HCT116 (cell line): Measurements from ENCODE around the gene SLC12A3.

Experiments used
- CBX3 ChIP-seq: IDR thresholded peaks from 2 replicates; pipeline ENCODE4 v1.6.1; 2012; ENCODE audit warnings: low read depth
- CEBPB ChIP-seq: IDR thresholded peaks from 2 replicates; pipeline ENCODE4 v1.6.1; 2012; ENCODE audit warnings: low read depth
- EZH2 ChIP-seq: fragments of 200-600 bp; sonication (generic); IDR thresholded peaks from 2 replicates; pipeline ENCODE4 v1.6.1; 2017; ENCODE audit warnings: antibody characterized with exemption, mixed run types
- POLR2A ChIP-seq: IDR thresholded peaks from 2 replicates; pipeline ENCODE4 v1.7.0; 2011; ENCODE audit warnings: borderline replicate concordance; ENCODE audit not compliant: insufficient read depth, insufficient read length; ENCODE audit errors: extremely low read depth
- RAD21 ChIP-seq: IDR thresholded peaks from 2 replicates; pipeline ENCODE4 v1.6.1; 2012; ENCODE audit warnings: low read depth, mild to moderate bottlenecking
- YY1 ChIP-seq: IDR thresholded peaks from 2 replicates; pipeline ENCODE4 v1.6.1; 2011; ENCODE audit warnings: low read length, low read depth, moderate library complexity, mild to moderate bottlenecking; ENCODE audit not compliant: insufficient replicate concordance; ENCODE audit errors: extremely low read depth
- TF ChIP-seq, protein P1 (sequence below), 3 experiments: fragments of 200-600 bp in 1 of 3; sonication (generic) in 1 of 3; IDR thresholded peaks in 2 of 3; conservative IDR thresholded peaks in 1 of 3; 2 replicates each; pipeline ENCODE4 v1.5.1; 2012 to 2017; ENCODE audit warnings: low read depth in 2 of 3, low read length in 2 of 3, antibody characterized with exemption in 1 of 3, borderline replicate concordance in 1 of 3, control low read depth in 1 of 3, mild to moderate bottlenecking in 1 of 3, mixed read lengths in 1 of 3, mixed run types in 1 of 3, moderate library complexity in 1 of 3; ENCODE audit not compliant: insufficient read depth in 1 of 3
- TF ChIP-seq, protein P2 (sequence below): IDR thresholded peaks from 2 replicates; pipeline ENCODE4 v1.6.1; 2012

DNA sequence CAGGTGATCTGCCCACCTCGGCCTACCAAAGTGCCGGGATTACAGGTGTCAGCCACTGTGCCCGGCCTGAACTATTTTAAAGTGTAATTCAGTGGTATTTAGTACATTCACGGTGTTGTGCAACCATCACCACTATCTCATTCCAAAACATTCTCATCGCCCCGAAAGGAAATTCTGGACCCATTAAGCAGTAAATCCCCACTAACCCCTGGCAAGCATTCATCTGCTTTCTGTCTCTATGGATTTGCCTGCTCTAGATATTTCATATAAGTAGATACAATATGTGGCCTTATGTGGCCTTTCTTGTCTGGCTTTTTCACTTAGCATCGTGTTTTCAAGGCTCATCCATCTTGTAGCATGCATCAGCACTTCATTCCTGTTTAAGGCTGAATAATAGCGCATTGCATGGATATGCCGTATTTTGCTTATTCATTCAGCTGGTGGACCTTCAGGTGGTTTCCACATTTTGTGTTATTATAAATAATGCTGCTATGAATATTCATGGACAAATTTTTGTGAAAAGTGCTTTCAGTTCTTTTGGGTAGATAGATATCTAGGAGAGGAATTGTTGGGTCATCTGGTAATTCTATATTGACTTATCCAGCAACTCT is 58.6 kb downstream of the SLC12A3 start:
- TF ChIP-seq EZH2 (no peak), POLR2A (no peak), CEBPB (no peak), CBX3 (no peak), RAD21 (no peak), YY1 (no peak)
- TF ChIP-seq, protein P1, sequence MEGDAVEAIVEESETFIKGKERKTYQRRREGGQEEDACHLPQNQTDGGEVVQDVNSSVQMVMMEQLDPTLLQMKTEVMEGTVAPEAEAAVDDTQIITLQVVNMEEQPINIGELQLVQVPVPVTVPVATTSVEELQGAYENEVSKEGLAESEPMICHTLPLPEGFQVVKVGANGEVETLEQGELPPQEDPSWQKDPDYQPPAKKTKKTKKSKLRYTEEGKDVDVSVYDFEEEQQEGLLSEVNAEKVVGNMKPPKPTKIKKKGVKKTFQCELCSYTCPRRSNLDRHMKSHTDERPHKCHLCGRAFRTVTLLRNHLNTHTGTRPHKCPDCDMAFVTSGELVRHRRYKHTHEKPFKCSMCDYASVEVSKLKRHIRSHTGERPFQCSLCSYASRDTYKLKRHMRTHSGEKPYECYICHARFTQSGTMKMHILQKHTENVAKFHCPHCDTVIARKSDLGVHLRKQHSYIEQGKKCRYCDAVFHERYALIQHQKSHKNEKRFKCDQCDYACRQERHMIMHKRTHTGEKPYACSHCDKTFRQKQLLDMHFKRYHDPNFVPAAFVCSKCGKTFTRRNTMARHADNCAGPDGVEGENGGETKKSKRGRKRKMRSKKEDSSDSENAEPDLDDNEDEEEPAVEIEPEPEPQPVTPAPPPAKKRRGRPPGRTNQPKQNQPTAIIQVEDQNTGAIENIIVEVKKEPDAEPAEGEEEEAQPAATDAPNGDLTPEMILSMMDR (IDR thresholded peaks at IDR 0.05 in 2 of 3, conservative IDR thresholded peaks at IDR 0.05 in 1 of 3; ENCODE audit: borderline replicate concordance in 1 of 3, insufficient read depth in 1 of 3, low read depth in 2 of 3, low read length in 2 of 3): no peak
- TF ChIP-seq, protein P2, sequence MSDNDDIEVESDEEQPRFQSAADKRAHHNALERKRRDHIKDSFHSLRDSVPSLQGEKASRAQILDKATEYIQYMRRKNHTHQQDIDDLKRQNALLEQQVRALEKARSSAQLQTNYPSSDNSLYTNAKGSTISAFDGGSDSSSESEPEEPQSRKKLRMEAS: no peak
